ENCODE data around the gene NSG1. TPM values are rescaled to one million over a fixed set of nuclear protein-coding genes. Genes with fewer than 3 reads are reported as not detected.

The NSG1 gene
- total RNA-seq, 1 experiment from 2014 or later = not detected

- H3K27me3 ChIP-seq (ENCODE audit: insufficient read depth, low read depth) = peaks cover 55% of the 10 kb centered on the region
- TF ChIP-seq, protein P1, sequence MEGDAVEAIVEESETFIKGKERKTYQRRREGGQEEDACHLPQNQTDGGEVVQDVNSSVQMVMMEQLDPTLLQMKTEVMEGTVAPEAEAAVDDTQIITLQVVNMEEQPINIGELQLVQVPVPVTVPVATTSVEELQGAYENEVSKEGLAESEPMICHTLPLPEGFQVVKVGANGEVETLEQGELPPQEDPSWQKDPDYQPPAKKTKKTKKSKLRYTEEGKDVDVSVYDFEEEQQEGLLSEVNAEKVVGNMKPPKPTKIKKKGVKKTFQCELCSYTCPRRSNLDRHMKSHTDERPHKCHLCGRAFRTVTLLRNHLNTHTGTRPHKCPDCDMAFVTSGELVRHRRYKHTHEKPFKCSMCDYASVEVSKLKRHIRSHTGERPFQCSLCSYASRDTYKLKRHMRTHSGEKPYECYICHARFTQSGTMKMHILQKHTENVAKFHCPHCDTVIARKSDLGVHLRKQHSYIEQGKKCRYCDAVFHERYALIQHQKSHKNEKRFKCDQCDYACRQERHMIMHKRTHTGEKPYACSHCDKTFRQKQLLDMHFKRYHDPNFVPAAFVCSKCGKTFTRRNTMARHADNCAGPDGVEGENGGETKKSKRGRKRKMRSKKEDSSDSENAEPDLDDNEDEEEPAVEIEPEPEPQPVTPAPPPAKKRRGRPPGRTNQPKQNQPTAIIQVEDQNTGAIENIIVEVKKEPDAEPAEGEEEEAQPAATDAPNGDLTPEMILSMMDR (conservative IDR thresholded peaks at IDR 0.05) = no peak
- no peak for TF ChIP-seq EZH2 (IDR thresholded peaks at IDR 0.05; ENCODE audit: low read depth)
- DNase-seq = no peak
- H3K4me1 ChIP-seq (replicated peaks; ENCODE audit: insufficient read depth) = no peaks in the 10 kb centered on the region
- H3K9me3 ChIP-seq (ENCODE audit: insufficient read depth, low read depth) = no peaks in the 10 kb centered on the region
- no peaks in the 10 kb centered on the region for H3K79me2 ChIP-seq (ENCODE audit: low read depth)
- no peak overlapping the region for H3K4me3 ChIP-seq
- H3K36me3 ChIP-seq (ENCODE audit: low read depth) = no peaks in the 10 kb centered on the region
- H3K9me2 ChIP-seq (ENCODE audit: insufficient read depth) = no peaks in the 10 kb centered on the region
- H4K20me1 ChIP-seq (ENCODE audit: insufficient read depth) = no peaks in the 10 kb centered on the region
- no peak overlapping the region for H2AFZ ChIP-seq
- H3K27ac ChIP-seq = no peak overlapping the region
- intact Hi-C loops (cut with micrococcal nuclease; ENCODE audit: unreplicated experiment) = no loop called here
- no peaks in the 10 kb centered on the region for H3F3A ChIP-seq (ENCODE audit: insufficient read depth, low read depth)
- CTCF ChIA-PET = no interaction called here
- POLR2A ChIA-PET (ENCODE audit: unreplicated experiment) = no interaction called here
- H3K4me2 ChIP-seq = no peak overlapping the region
- no TSS peak for BruUV-seq (replicated peaks)
Observed at GRCh38 chr4:4401036-4401435, 14.1 kb downstream of the NSG1 start.

DNA sequence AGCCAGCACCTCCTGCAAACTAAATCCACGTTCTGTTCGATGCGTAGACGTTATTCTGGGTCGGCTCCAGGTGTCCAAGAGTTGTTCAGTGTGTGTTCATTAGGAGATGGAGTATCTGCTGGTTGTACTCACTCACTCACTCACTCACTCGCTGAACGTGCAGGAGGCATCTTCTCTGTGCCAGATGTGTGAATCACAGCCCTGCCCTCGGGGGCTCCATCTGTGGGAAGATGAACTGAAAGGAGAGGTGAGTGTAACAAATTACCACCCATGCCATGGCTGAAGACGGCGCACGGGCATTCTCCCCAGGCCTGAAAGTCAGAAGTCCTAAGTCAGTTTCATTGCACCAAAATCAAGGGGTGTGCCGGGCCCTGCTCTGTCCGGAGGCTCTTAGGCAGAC lies 16.1 kb downstream of the NSG1 start:
- POLR2A ChIA-PET (ENCODE audit: unreplicated experiment) = no interaction called here
- no TSS peak for BruUV-seq (replicated peaks)

GRCh38 chr4:4405358-4405962 lies 18.6 kb downstream of the NSG1 start:
- H3K9me2 ChIP-seq (ENCODE audit: insufficient read depth) = no peaks in the 10 kb centered on the region
- no peaks in the 10 kb centered on the region for H3K9me3 ChIP-seq (ENCODE audit: insufficient read depth, low read depth)
- no peaks in the 10 kb centered on the region for H3F3A ChIP-seq (ENCODE audit: insufficient read depth, low read depth)
- ChIA-PET POLR2A (ENCODE audit: unreplicated experiment) (no interaction called here), CTCF (no interaction called here)
- H3K27ac ChIP-seq = no peak overlapping the region
- peaks cover 46% of the 10 kb centered on the region for H3K27me3 ChIP-seq (ENCODE audit: insufficient read depth, low read depth)
- no peak overlapping the region for H2AFZ ChIP-seq
- H3K36me3 ChIP-seq (ENCODE audit: low read depth) = no peaks in the 10 kb centered on the region
- no peak overlapping the region for H3K4me3 ChIP-seq
- no peak overlapping the region for H3K4me2 ChIP-seq
- H4K20me1 ChIP-seq (ENCODE audit: insufficient read depth) = no peaks in the 10 kb centered on the region
- DNase-seq = no peak
- no peaks in the 10 kb centered on the region for H3K79me2 ChIP-seq (ENCODE audit: low read depth)
- no peak for TF ChIP-seq EZH2 (IDR thresholded peaks at IDR 0.05; ENCODE audit: low read depth)
- TF ChIP-seq, protein P1 (conservative IDR thresholded peaks at IDR 0.05) = no peak
- intact Hi-C loops (cut with micrococcal nuclease; ENCODE audit: unreplicated experiment) = no loop called here
- BruUV-seq (replicated peaks) = no TSS peak
- no peaks in the 10 kb centered on the region for H3K4me1 ChIP-seq (replicated peaks; ENCODE audit: insufficient read depth)

More for the DNA sequence above, 16.1 kb downstream of the NSG1 start:
- H3K4me2 ChIP-seq = no peak overlapping the region
- peaks cover 55% of the 10 kb centered on the region for H3K27me3 ChIP-seq (ENCODE audit: insufficient read depth, low read depth)
- intact Hi-C loops (cut with micrococcal nuclease; ENCODE audit: unreplicated experiment) = no loop called here
- H3F3A ChIP-seq (ENCODE audit: insufficient read depth, low read depth) = no peaks in the 10 kb centered on the region
- TF ChIP-seq EZH2 (IDR thresholded peaks at IDR 0.05; ENCODE audit: low read depth) = no peak
- TF ChIP-seq, protein P1 (conservative IDR thresholded peaks at IDR 0.05) = no peak
- no peak overlapping the region for H3K27ac ChIP-seq
- H3K9me2 ChIP-seq (ENCODE audit: insufficient read depth) = no peaks in the 10 kb centered on the region
- H3K79me2 ChIP-seq (ENCODE audit: low read depth) = no peaks in the 10 kb centered on the region
- no peaks in the 10 kb centered on the region for H3K9me3 ChIP-seq (ENCODE audit: insufficient read depth, low read depth)
- no peak overlapping the region for H3K4me3 ChIP-seq
- no peaks in the 10 kb centered on the region for H4K20me1 ChIP-seq (ENCODE audit: insufficient read depth)
- CTCF ChIA-PET = no interaction called here
- no peaks in the 10 kb centered on the region for H3K4me1 ChIP-seq (replicated peaks; ENCODE audit: insufficient read depth)
- H3K36me3 ChIP-seq (ENCODE audit: low read depth) = no peaks in the 10 kb centered on the region
- no peak for DNase-seq
- no peak overlapping the region for H2AFZ ChIP-seq
